ENCODE results near the gene ABCF1.

Gene ABCF1

GRCh38 chr6:30611150-30611855 lies 40.1 kb downstream of the ABCF1 start:
- no peak for DNase-seq (ENCODE audit: low read depth)
- TF ChIP-seq, protein P1, sequence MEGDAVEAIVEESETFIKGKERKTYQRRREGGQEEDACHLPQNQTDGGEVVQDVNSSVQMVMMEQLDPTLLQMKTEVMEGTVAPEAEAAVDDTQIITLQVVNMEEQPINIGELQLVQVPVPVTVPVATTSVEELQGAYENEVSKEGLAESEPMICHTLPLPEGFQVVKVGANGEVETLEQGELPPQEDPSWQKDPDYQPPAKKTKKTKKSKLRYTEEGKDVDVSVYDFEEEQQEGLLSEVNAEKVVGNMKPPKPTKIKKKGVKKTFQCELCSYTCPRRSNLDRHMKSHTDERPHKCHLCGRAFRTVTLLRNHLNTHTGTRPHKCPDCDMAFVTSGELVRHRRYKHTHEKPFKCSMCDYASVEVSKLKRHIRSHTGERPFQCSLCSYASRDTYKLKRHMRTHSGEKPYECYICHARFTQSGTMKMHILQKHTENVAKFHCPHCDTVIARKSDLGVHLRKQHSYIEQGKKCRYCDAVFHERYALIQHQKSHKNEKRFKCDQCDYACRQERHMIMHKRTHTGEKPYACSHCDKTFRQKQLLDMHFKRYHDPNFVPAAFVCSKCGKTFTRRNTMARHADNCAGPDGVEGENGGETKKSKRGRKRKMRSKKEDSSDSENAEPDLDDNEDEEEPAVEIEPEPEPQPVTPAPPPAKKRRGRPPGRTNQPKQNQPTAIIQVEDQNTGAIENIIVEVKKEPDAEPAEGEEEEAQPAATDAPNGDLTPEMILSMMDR (IDR thresholded peaks at IDR 0.05; ENCODE audit: low read depth, low read length) = no peak
- no peak for TF ChIP-seq MYC (IDR thresholded peaks at IDR 0.05; ENCODE audit: low read depth, low read length)
- TF ChIP-seq POLR2A (IDR thresholded peaks at IDR 0.05; ENCODE audit: extremely low read depth, insufficient read length) = no peak
- TF ChIP-seq, protein P2, sequence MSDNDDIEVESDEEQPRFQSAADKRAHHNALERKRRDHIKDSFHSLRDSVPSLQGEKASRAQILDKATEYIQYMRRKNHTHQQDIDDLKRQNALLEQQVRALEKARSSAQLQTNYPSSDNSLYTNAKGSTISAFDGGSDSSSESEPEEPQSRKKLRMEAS (IDR thresholded peaks at IDR 0.05; ENCODE audit: low read depth, low read length) = no peak
- H3K4me3 ChIP-seq (ENCODE audit: low read depth, low read length) = no peak overlapping the region

- TF ChIP-seq, protein P2 (IDR thresholded peaks at IDR 0.05; ENCODE audit: low read depth, low read length) = no peak
- TF ChIP-seq POLR2A (IDR thresholded peaks at IDR 0.05; ENCODE audit: extremely low read depth, insufficient read length) = peak; percentile 14
- DNase-seq (ENCODE audit: low read depth) = no peak
These were observed 40.6 kb downstream of the ABCF1 start for GRCh38 chr6:30611856-30612194.

DNA sequence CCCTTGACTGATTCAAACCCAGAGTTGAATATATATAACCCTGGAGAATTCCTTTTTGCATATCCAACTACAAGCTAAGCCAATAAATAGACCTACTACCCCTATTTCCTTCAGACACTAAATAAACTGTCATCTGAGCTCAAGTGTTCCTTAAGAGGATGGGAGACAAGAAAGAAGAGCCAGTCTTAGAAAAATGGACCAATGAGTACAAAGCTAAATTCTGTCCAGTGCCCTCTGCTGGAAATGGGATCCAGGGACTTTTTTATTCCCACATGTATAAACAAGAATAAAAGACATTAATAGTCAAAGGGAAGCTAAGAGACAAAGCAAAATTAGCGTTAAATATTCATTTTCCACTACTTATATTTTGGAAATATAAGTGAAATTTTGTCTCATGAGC lies 41.0 kb downstream of the ABCF1 start:
- TF ChIP-seq MYC (IDR thresholded peaks at IDR 0.05; ENCODE audit: low read depth, low read length) = no peak
- TF ChIP-seq, protein P1 (IDR thresholded peaks at IDR 0.05; ENCODE audit: low read depth, low read length) = peak; percentile 32

More at GRCh38 chr6:30611856-30612194, 40.6 kb downstream of the ABCF1 start:
- H3K4me3 ChIP-seq (ENCODE audit: low read depth, low read length) = no peak overlapping the region

DNA sequence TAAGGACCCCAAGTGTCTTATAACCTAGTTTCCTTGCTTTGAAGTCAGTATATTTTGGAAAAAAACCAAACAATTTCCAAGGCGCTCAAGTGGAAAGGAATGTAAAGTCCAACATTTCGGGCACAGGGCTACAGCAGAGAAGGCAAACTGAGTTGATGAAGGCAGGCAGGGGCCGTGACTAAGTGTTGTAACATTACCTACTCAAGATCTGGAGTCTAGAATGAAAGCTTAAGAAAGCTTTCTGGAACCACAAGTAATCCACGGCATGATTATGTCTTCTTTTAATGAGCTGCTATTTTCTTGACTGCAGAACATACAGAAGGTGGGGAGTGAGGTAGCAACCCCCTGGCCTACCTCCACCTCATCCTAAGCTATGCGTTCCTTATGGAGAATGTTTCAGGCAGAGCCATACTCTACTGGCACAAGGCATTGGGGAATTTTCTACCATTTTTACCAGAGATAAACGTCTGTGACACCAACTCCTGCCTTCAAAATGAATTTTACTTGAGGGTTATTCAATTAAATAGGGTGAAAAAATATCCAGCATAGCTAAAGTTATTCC lies 41.5 kb downstream of the ABCF1 start:
- TF ChIP-seq POLR2A (IDR thresholded peaks at IDR 0.05; ENCODE audit: extremely low read depth, insufficient read length) = no peak
- no peak for TF ChIP-seq MYC (IDR thresholded peaks at IDR 0.05; ENCODE audit: low read depth, low read length)
- TF ChIP-seq, protein P2 (IDR thresholded peaks at IDR 0.05; ENCODE audit: low read depth, low read length) = no peak
- TF ChIP-seq, protein P1 (IDR thresholded peaks at IDR 0.05; ENCODE audit: low read depth, low read length) = no peak
- no peak overlapping the region for H3K4me3 ChIP-seq (ENCODE audit: low read depth, low read length)
- no peak for DNase-seq (ENCODE audit: low read depth)

More for the DNA sequence above, 41.0 kb downstream of the ABCF1 start:
- peak; percentile 41 for DNase-seq (ENCODE audit: low read depth)
- H3K4me3 ChIP-seq (ENCODE audit: low read depth, low read length) = no peak overlapping the region

DNA sequence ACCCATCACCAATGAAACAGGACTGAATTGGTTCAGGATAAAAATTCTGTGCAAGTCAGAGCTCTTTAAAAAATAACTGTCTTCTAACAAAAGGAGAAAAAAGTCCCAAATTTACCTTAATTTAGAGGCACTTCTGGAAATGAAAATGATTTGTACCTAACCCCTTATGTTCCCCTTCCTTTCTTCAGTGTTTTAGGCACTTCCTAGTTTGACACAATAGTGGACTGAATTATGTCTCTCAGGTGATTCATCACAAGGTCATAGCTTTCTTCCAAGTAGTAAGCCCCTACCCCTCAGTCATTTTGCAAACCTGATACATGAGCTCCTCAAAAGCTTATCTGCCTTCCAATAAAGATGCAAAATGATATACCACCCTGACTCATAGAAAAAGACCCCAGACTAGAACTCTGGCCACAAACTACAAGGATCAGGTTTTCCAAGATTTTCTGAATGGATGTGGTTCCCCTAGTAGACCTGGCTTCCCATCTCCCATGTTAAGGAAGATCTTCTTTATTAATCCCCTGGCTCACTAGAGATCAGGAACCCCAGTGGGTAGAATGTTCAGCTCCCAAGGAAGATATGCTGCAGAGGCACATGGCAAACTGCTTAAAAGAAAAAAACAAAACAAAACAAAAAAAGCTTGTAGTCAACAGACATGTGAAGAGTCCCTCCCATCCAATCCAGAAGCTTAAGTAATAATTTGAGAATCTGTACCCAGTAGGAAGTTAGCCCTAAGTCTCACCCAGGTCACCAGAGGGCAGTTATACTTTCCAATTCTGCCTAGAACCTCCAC lies 42.2 kb downstream of the ABCF1 start:
- DNase-seq (ENCODE audit: low read depth) = peak; percentile 52
- peak overlapping the region; percentile 99 for H3K4me3 ChIP-seq (ENCODE audit: low read depth, low read length)
- TF ChIP-seq POLR2A (IDR thresholded peaks at IDR 0.05; ENCODE audit: extremely low read depth, insufficient read length) (no peak), MYC (IDR thresholded peaks at IDR 0.05; ENCODE audit: low read depth, low read length) (no peak)
- TF ChIP-seq, protein P2 (IDR thresholded peaks at IDR 0.05; ENCODE audit: low read depth, low read length) = no peak
- TF ChIP-seq, protein P1 (IDR thresholded peaks at IDR 0.05; ENCODE audit: low read depth, low read length) = no peak

Data from NB4 (cell line).